BJ (cell line): Measurements from ENCODE around the gene CORO2B. TPM values are rescaled to one million over a fixed set of nuclear protein-coding genes. Genes with fewer than 3 reads are reported as not detected.

Experiments
- CTCF ChIA-PET: fragments of 350-600 bp; formaldehyde crosslinking; extraction: SDS; loops from one replicate; lab custom pipeline; 2021; ENCODE audit warnings: antibody characterized with exemption, inconsistent platforms; lab: Yijun Ruan, JAX
- POLR2A ChIA-PET: fragments of 300-600 bp; sonication (Branson Sonifier 250); formaldehyde crosslinking; extraction: SDS; loops from one replicate; lab custom pipeline; 2021; ENCODE audit warnings: antibody characterized with exemption; lab: Charles Lee
- DNase-seq: peaks from one replicate; pipeline ENCODE4 v3.0.0-alpha.2; 2011; ENCODE audit warnings: low read depth
- H3K27me3 ChIP-seq: 2 replicates; pipeline ENCODE4 v1.6.0; 2011; ENCODE audit warnings: low read length; ENCODE audit not compliant: control insufficient read depth, insufficient read depth
- H3K36me3 ChIP-seq: 2 replicates; pipeline ENCODE4 v1.5.1; 2011; ENCODE audit warnings: low read length; ENCODE audit not compliant: control insufficient read depth, insufficient read depth
- H3K4me3 ChIP-seq: 2 replicates; pipeline ENCODE4 v1.5.1; 2011; ENCODE audit warnings: low read depth, mild to moderate bottlenecking, control low read depth, low read length
- CTCF ChIP-seq: IDR thresholded peaks from 2 replicates; pipeline ENCODE4 v1.5.1; 2011; ENCODE audit warnings: low read depth, mild to moderate bottlenecking, control low read depth, inconsistent platforms, low read length, moderate library complexity; ENCODE audit not compliant: insufficient read depth
- polyA plus RNA-seq: library from polyadenylated mRNA; depleted of rRNA; stranded (reverse); fragments of >200 nt; gene quantifications from 2 replicates; pipeline ENCODE4 v1.2.3, GENCODE V29; 2011

Gene CORO2B
- polyA plus RNA-seq, 1 experiment: 7.7 TPM

- ChIA-PET CTCF (interaction anchor here (1.1 to 3.9 kb wide), 4 partner anchors 9 to 108 kb away, joined by 3 to 15 read pairs (median 4); no protein-coding TSS in a partner anchor), POLR2A (no interaction called here)
- Histone ChIP-seq H3K36me3 (no peaks in the 10 kb centered on the region), H3K27me3 (peaks cover 5% of the 10 kb centered on the region), H3K4me3 (no peak overlapping the region)
- TF ChIP-seq CTCF: no peak
- no peak for DNase-seq
Measured at GRCh38 chr15:68566377-68566954, 12.3 kb upstream of the CORO2B start.

GRCh38 chr15:68567345-68567744 is 11.4 kb upstream of the CORO2B start:
- no peak for TF ChIP-seq CTCF
- POLR2A ChIA-PET: no interaction called here
- DNase-seq: no peak
- CTCF ChIA-PET: interaction anchor here (1.1 to 2.5 kb wide), 3 partner anchors 10 to 33 kb away, joined by 3 to 7 read pairs (median 4); no protein-coding TSS in a partner anchor
- peaks cover 6% of the 10 kb centered on the region for H3K27me3 ChIP-seq
- no peaks in the 10 kb centered on the region for H3K36me3 ChIP-seq
- H3K4me3 ChIP-seq: no peak overlapping the region

- POLR2A ChIA-PET: no interaction called here
- H3K36me3 ChIP-seq: no peaks in the 10 kb centered on the region
- no peak for DNase-seq
- no peak overlapping the region for H3K4me3 ChIP-seq
- no peak for TF ChIP-seq CTCF
- H3K27me3 ChIP-seq: peaks cover 14% of the 10 kb centered on the region
- CTCF ChIA-PET: interaction anchor here (0.9 to 2.4 kb wide), 4 partner anchors 11 to 103 kb away, joined by 3 to 9 read pairs (median 6); no protein-coding TSS in a partner anchor
Measured at GRCh38 chr15:68570974-68571373, 7.8 kb upstream of the CORO2B start.

GRCh38 chr15:68571582-68571981 is 7.2 kb upstream of the CORO2B start:
- no peak for TF ChIP-seq CTCF
- H3K27me3 ChIP-seq: peaks cover 14% of the 10 kb centered on the region
- no peak for DNase-seq
- POLR2A ChIA-PET: interaction anchor here (0.6 to 0.7 kb wide), 2 partner anchors 69 to 129 kb away, joined by 3 read pairs; no protein-coding TSS in a partner anchor
- CTCF ChIA-PET: interaction anchor here (0.7 to 4.2 kb wide), 8 partner anchors 9 to 267 kb away, joined by 3 to 30 read pairs (median 3); no protein-coding TSS in a partner anchor
- no peak overlapping the region for H3K4me3 ChIP-seq
- no peaks in the 10 kb centered on the region for H3K36me3 ChIP-seq

- peaks cover 14% of the 10 kb centered on the region for H3K27me3 ChIP-seq
- TF ChIP-seq CTCF: no peak
- ChIA-PET POLR2A (interaction anchor here (0.6 kb wide), 1 partner anchor 68 kb away, joined by 3 read pairs; no protein-coding TSS in a partner anchor), CTCF (interaction anchor here (0.7 to 4.2 kb wide), 7 partner anchors 8 to 102 kb away, joined by 3 to 30 read pairs (median 3); no protein-coding TSS in a partner anchor)
- no peak for DNase-seq
- H3K4me3 ChIP-seq: no peak overlapping the region
- H3K36me3 ChIP-seq: no peaks in the 10 kb centered on the region
Measured at GRCh38 chr15:68572309-68572708, 6.5 kb upstream of the CORO2B start.
